GM19455 (cell line): ENCODE measurements around the gene GSTK1.

ENCODE experiments used
- ATAC-seq: cut with Tn5 transposase; IDR thresholded peaks from one replicate; pipeline ENCODE4 v1.9.1; 2021; ENCODE audit not compliant: unreplicated experiment

GSTK1 gene

GRCh38 chr7:143290293-143290692 is 27.1 kb downstream of the GSTK1 start:
- no peak for ATAC-seq

GRCh38 chr7:143292876-143293275 is 29.6 kb downstream of the GSTK1 start:
- ATAC-seq: no peak

- ATAC-seq: no peak
These were observed 32.6 kb downstream of the GSTK1 start for GRCh38 chr7:143295870-143296269.

GRCh38 chr7:143296686-143297085 is 33.4 kb downstream of the GSTK1 start:
- no peak for ATAC-seq

GRCh38 chr7:143299346-143299745 is 36.1 kb downstream of the GSTK1 start:
- ATAC-seq: no peak

GRCh38 chr7:143299840-143300239 is 36.6 kb downstream of the GSTK1 start:
- no peak for ATAC-seq

GRCh38 chr7:143300959-143301935 is 38.0 kb downstream of the GSTK1 start:
- no peak for ATAC-seq

- no peak for ATAC-seq
These were observed 40.5 kb downstream of the GSTK1 start for GRCh38 chr7:143303733-143304132.

GRCh38 chr7:143304938-143305337 is 41.7 kb downstream of the GSTK1 start:
- no peak for ATAC-seq

GRCh38 chr7:143305423-143306070 is 42.3 kb downstream of the GSTK1 start:
- no peak for ATAC-seq

GRCh38 chr7:143308632-143309031 is 45.4 kb downstream of the GSTK1 start:
- no peak for ATAC-seq

- ATAC-seq: no peak
These were observed 50.9 kb downstream of the GSTK1 start for GRCh38 chr7:143314127-143314526.

- ATAC-seq: no peak
These were observed 52.5 kb downstream of the GSTK1 start, which contains the start of gene CLCN1 for GRCh38 chr7:143315776-143316175. Gene CLCN1, plus strand, starts transcription at chr7:143316111. Its CDS starts 102 bp downstream, at chr7:143316213.

- ATAC-seq: no peak
These were observed 53.3 kb downstream of the GSTK1 start for GRCh38 chr7:143316492-143316891.

- ATAC-seq: no peak
These were observed 55.4 kb downstream of the GSTK1 start for GRCh38 chr7:143318661-143319060.
